Measurements from ENCODE around the gene VSIG10L2. TPM values are rescaled to one million over a fixed set of nuclear protein-coding genes. Genes with fewer than 3 reads are reported as not detected.
"Not testable (repeated sequence)": the region's sequence is repeated elsewhere in the genome, so short reads cannot be mapped to it uniquely, and the experiment has no call there.

Gene VSIG10L2
- total RNA-seq, 1 donor from 2014 or later = not detected

DNA sequence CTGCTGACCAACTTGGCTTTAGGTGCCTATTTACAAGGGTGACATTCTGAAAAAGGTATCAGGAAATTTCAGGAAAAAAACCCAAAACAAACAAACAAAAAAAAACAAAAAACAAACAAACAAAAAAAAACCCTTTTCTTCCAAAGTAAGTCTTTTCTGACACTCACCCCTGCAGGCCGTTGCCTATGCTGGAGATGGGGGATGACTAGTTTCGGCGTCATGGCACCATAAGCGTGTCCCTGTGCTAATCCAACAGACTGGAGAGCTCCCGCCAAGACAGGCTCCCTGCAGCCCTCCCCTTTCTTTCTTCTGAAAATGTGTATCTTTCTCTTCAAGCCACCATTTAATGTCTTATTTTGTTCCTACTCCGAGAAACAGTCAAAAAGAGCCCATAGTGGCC lies 13.7 kb downstream of the VSIG10L2 start:
- DNase-seq (ENCODE audit: low read depth in 2 of 2) = no peak

DNA sequence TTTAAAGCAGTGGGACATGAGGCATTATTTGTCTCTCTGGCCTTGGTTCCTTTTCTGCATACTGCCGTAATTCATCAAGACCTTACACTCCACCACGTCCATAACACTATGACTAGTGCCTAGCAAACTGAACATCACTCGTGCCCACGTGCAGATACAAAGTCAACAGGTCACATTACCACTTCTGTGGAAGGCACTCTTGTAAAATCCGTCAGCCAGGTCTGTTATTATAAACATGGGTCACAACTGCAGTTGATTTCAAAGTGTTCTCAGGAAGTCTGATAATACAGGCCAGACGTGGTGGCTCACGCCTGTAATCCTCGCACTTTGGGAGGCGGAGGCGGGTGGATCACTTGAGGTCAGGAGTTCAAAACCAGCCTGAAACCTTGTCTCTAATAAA lies 14.1 kb downstream of the VSIG10L2 start:
- DNase-seq (ENCODE audit: low read depth in 2 of 2) = no peak

DNA sequence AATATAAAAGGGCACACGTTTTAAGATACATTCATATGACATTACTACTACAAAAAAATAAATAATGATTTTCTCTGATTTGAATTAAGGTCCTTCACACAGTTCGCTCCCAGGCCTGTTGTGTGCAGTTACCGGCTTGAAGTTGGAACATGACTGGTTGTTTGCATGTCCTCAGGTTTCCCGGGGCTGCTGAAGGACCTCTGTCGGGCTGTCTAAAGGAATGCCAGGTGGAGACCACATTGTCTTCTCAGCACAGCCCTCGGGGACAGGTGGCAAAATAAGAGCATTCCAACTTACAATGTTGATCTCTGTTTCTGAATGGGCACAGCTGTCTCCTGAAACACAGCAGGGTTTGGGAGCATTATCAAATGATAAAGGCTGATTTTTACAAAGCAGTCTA lies 14.9 kb downstream of the VSIG10L2 start:
- DNase-seq (ENCODE audit: low read depth in 2 of 2) = no peak

DNA sequence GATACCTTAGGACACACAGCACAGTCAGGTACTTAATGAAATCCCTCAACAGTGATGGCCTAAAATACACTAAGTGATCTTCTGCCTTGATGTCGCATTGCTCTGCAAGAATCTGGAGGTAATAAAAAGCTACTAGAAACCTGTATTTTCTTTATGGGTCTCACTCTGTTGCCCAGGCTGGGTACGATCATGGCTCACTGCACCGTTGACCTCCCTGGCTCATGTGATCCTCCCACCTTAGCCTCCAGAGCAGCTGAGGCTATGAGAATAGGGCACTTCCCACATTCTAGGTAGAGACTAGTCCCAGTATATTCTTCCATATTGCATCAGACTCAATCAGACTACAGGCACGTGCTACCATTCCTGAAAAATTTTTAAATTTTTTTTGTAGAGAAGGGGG lies 21.7 kb downstream of the VSIG10L2 start:
- no peak for DNase-seq (ENCODE audit: low read depth in 2 of 2)

DNA sequence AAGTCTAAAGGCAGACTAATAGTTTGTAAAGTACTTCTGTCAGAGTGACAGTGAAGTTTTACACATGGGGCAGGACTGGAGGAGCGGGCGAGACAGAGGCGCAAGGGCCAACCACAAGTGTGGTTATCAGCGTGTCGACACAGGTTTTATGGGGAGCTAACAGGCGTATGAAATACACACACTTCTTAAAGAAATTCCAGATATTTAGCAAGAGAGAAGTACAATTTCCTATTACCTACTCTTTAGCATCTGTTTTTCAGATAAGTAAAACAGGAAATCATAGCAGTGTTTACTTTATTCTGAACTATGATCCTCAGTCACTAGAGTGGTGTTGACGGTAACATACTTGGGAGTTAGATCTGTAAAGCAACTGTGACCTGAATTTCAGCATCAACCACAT lies 22.5 kb downstream of the VSIG10L2 start:
- DNase-seq (ENCODE audit: low read depth in 2 of 2) = no peak

DNA sequence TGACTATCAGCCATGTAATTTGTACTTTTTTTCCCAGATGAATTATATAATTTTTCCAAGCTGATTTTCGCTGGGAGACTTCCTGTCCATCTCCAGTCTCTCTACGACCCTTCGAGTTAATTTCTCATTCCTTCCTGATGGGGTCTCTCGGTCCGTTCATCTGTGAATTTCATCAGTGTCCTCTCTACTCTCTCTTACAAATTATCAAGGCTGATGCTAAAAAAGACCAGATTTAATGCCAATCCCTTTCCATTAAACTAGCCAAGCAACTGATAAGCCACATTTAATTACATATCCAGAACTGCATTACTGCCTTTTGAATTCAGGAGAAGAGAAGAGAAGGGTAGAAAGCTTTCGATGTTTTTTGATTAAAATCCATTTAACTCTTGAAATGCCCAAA lies 25.8 kb downstream of the VSIG10L2 start:
- DNase-seq (ENCODE audit: low read depth in 2 of 2) = no peak

DNA sequence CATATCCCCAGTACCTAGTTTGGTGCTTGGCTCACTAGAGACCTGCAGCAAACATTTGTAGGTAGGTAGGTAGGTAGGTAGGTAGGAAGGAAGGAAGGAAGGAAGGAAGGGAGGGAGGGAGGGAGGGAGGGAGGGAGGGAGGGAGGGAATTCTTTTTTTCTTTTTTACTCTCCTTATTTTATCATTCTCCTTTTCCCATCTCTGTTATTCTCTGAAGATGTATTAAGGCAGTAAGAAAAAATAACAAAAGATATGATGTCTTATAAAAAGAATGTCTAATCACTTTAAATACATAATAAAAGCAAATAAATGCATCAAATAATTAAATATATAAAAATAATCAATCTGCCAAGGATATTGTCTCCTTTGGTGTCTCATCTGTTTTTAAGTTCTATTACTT lies 28.4 kb downstream of the VSIG10L2 start:
- DNase-seq (ENCODE audit: low read depth in 2 of 2) = no peak

DNA sequence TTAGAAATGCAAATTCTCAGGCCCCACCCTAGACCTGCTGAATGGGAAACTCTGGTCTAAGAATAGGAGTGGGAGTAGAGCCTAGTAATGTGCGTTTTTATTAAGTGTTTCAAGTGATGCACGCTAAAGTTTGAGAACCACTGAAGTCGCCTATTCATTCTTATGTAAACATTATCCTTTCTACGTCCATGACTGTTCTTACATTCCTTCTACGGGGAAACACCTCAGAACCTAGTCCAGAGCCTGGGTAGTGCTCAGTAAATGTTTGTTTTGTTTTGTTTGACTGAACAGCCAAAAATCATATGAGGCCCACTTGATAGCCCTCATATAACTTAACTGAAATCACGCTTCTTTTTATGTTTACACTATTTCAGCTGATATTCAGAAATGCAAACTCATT lies 29.8 kb downstream of the VSIG10L2 start:
- no peak for DNase-seq (ENCODE audit: low read depth in 2 of 2)

DNA sequence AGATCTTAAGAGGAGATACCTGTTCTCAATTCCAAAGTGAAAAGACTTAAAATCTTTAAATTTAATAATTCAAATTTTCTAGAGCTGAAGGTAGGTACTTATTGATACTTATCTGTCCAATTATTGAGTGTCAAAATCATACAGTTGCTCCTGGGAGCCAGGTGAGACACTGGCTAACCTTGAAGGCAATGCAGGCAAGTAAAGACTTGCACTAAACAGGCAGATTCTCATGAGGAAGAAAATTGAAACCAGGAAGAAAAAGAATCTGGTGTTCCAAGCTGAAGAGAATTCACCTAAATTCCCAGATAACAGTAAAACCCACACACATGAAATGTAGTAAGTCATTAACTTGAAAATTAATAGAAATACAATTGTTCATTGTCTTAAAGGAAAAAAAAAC lies 30.3 kb downstream of the VSIG10L2 start:
- no peak for DNase-seq (ENCODE audit: low read depth in 2 of 2)

DNA sequence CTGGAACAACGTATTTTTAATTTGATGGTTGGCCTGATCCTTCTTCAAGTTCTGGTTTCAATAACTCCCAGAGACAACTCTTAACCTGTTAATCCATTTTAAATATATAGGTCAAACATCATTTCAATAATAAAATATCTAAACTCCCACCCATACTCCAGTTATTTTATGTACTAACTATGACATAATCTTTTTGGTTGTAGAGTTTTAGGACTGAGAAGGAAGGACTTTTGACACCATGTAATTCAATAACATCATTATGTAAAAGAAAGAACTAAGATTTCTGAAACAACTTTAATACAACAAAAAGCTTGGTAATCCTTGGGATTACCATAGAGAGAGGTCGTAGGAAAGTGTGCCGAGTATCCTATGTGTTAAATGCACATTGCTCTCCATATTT lies 31.5 kb downstream of the VSIG10L2 start:
- DNase-seq (ENCODE audit: low read depth in 2 of 2) = no peak

DNA sequence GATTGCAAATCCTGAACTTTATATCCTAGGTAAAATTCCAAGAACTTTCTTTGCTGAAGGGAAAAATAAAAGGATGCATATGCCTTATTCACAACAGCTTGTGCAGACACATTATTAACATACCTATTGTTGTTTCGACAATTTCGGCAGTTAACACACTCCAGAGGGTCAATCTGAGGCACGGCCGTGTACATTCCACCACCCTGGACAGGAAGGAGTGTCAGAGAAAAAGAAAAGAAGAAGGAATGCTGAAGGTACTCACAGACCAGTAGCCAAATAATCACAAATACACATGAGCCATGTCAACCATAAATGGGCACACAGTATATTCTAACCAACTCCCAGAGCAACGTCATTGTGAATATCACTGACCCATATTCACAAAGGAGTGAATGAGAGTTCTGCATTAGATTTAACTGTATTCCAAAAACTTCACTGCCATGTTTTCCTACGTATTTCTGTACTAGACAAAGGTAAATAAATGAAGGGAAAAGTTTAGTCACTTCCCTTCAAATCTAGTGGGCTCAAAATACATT lies 32.4 kb downstream of the VSIG10L2 start:
- DNase-seq (ENCODE audit: low read depth in 2 of 2) = peak in 1 of 2 donors; percentile 44

DNA sequence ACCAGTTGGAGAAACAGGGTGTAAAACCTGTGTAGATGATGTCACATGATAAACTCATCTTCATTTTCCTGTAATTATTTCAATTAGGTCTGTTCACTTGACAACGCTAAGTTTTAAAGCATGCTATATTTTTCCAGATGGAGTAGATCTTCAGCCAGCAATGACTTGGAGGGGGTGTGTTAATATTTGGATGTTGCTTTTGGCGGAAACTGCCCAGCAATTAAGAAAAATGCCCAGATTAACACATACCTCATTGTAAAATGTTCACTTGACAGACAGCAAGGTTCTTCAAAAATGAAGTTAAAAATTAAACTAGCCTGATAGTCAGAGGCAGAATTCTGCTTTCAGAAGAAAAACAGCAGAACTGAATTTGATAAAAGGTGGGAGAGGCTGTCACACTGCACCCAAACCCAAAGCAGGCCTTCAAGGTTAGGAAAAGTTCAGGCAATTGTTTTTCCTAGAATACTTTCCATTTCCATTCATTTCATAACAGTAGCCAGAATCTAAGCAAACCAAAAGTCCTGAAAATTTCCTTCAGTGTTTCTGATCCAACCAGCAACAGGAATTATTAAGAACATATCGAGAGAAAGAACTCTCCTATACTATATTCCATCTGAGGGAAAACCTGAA lies 33.0 kb downstream of the VSIG10L2 start:
- no peak for DNase-seq (ENCODE audit: low read depth in 2 of 2)

DNA sequence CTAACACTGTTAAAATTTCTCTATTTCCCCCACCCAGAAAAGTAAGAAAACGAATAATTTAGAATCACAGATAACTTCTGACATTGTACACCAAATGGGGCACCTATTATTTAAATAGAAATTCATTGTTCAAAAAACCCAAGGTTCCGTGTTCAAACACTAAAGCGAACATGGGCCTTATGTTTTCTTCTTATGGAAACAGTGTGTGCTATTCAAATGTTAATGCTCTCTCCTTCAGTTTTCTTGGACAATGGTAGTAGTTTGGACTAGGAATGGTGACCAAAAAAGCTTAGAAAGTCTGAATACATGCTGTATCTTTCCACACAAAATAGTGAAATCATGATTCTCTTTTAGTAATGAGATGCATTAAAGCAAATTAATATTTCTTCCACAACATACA lies 33.7 kb downstream of the VSIG10L2 start:
- no peak for DNase-seq (ENCODE audit: low read depth in 2 of 2)

DNA sequence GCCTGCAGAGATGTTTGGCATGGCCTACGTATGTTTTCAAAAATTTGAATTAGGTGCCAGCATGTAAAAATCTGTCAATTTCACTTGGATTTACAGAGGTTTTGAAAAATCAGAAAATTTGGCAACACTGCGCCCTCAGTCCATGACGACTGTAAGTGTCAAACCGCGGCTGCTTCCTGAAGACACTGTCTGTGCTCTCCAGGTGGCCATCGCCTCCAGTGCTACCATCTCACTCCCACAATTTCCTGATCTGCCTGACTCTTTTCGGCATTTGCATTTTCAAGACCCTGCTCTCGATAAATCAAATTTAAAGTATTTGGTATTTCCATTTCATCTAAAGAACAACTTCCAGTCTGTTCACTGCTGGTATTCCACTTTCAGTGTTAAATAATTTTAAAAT lies 34.6 kb downstream of the VSIG10L2 start:
- no peak for DNase-seq (ENCODE audit: low read depth in 2 of 2)

DNA sequence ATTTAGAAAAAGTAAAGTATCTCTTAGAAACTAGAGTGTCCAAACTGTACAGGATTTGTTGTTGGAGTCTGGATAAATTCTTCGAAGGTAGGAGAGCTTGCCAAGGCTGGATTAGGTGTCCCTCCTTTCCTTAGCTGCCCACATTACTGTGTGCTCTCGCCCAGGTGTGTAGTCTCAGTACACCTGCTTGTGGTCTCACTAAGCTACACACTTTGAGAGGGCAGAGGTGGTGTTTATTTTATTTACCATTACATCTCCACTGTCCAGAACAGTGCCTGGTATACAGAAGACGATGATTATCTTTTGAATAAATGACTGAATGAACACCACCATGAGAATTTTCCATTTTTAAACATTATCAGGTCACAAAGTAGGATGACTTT lies 36.5 kb downstream of the VSIG10L2 start:
- DNase-seq (ENCODE audit: low read depth in 2 of 2) = no peak

DNA sequence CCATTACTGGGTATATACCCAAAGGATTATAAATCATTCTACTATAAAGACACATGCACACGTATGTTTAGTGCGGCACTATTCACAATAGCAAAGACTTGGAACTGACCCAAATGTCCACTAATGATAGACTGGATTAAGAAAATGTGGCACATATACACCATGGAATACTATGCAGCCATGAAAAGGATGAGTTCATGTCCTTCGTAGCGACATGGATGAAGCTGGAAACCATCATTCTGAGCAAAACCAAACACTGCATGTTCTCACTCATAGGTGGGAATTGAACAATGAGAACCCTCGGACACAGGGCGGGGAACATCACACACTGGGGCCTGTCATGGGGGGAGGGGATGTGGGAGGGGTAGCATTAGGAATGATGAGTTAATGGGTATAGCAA lies 40.1 kb downstream of the VSIG10L2 start:
- DNase-seq (ENCODE audit: low read depth in 2 of 2) = not testable (repeated sequence)

DNA sequence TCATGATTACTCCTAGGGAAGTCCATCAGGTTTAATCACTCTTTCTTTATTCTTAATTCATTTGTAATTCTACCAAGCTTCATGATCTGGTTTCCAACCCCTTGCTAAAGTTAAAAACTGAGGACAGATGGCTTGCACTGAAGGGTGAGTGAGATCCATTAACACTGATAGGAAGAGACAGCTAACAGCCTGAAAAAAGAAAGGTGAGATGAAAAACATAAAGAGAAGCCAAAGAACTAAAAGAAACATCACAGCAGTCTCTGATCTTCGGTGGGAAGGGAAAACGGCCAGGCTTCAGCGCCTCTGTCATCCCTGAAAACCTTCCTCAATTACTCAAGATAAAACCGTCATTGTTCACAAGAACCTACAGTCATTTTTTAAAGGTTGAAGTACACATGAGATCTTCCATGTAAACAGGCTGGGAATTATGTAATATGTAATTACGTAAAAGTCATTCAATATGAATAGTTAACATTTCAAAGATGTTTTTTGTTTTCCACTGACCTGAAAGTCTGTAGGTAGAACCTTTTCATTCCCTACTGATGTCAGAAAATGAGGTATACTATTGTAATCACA lies 41.3 kb downstream of the VSIG10L2 start:
- no peak for DNase-seq (ENCODE audit: low read depth in 2 of 2)

DNA sequence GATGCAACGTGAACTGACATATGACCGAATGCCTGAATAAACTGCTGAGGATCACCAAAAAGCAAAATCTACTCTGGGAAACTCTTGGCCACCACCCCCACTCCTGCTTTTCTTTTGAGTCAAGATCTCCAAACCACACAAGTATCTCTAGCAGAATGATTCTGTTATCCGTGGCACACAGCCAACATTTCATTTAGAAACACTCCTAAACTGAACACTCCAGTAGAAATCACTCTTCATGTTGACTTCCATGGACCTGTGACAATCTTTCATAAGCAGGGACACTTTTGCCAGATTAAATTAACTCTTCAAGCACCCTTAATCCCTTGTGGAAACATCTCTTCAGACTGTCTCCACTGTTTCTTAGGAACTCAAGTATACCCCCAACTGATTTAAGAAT lies 44.4 kb downstream of the VSIG10L2 start:
- peak in 1 of 2 donors; percentile 3 for DNase-seq (ENCODE audit: low read depth in 2 of 2)

DNA sequence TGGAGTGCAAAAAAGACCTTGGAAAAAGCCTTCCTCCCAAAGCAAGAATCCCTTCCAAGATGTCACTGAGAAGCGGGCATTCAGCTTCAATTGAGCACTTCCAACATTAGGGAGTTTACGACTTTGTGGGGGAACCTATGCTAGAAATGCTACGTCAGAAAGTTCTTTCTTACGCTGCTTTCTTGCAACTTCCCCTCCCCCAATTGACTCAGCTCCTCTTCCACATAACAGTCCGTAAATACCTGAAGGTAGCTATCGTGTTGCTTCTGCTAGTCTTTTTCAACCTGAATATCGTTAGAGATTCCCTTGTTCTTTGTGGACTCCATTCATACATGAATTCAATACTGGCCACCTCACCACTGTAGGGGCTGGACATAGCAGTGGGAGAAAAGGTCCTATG lies 47.0 kb downstream of the VSIG10L2 start:
- no peak for DNase-seq (ENCODE audit: low read depth in 2 of 2)

DNA sequence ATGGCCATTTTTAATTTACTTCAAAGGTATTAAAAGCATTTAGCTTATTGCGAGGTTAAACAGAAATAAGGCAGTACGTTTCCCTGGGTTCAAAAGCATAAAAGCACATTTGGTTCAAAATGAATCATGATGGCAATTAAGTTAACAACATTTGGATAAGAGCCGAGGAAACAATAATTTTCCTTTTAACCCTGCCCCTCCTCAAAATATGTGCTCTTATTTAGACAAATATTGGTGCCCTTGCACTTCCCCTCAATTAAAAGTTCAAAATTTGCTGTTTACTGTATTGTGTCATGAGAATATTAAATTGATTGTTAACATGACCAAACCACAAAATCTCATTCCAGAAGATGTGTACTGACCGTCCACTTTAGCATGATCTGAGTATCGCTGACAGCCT lies 48.7 kb downstream of the VSIG10L2 start:
- no peak for DNase-seq (ENCODE audit: low read depth in 2 of 2)

DNA sequence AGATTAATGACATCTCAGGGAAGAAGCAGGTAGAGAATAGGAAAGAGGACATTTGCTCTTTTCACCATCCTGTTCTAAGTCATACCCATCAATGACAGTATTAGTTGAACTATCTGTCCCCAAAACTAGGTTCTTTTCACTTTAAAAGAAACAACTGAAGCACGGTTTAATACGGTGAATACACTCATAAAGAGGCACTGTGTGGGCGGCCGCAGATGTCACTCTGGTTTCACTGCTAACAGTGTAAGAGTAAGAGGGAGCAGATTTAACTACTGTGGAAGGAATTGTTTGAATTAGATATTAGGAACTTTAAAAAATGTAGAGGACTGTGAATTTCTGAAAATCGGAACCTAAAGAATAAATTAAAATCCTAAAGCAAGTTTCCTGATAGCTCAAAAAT lies 49.5 kb downstream of the VSIG10L2 start:
- no peak for DNase-seq (ENCODE audit: low read depth in 2 of 2)

DNA sequence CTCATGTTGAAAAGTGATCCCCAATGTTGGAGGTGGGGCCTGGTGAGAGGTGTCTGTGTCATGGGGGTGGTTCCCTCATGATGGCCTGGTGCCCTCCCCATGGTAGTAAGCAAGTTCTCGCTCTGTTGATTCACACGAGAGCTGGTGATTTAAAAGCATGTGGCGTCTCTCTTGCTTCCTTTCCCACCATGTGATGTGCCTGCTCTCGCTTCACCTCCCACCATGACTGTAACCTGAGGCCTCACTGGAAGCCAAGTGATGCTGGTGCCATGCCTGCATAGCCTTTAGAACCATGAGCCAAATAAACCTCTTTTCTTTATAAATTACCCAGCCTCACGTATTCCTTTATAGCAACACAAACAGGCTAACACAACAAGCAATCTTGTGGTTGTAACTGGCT lies 52.4 kb downstream of the VSIG10L2 start:
- no peak for DNase-seq (ENCODE audit: low read depth in 2 of 2)

DNA sequence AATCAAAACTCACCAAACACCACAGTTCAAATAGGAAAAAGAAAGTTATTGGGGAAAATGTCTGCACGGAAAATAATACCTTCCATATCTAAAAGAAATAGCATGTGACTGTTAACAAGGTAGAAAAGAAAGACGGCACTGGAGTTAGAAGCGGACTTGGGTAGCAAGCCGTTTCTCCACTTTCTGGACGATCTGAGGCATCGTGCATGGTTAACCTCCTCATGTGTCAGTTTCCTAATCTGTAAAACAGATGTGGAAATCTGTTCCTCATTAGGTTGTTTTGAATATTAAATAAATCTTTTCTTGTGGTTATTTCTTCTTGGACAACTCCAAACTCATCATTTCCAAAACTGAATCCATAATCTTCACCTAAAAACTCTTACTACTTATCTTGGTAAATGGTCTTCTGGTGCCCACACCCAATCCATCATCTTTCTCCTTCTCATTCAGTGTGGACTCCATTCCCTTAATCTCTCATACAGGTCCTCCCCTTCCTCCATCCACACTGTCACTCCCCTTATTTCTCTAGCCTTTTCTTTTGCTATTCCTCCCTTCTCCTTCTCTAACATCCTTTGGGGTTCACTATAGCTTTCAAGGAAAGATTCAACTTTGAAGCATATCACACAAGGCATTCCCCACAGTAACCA lies 53.5 kb downstream of the VSIG10L2 start:
- DNase-seq (ENCODE audit: low read depth in 2 of 2) = no peak

Data from lung microvascular endothelial cell (primary cell).